IPS DF 4.7 (cell line): ENCODE results near the gene OR10A4.
"Not testable (repeated sequence)": the region's sequence is repeated elsewhere in the genome, so short reads cannot be mapped to it uniquely, and the experiment has no call there.

Experiments used
- DNase-seq: peaks from one replicate; pipeline ENCODE4 v3.0.0-alpha.2; 2013; ENCODE audit warnings: low spot score; ENCODE audit errors: extremely low read depth

Gene OR10A4

GRCh38 chr11:6895010-6895409 lies 18.6 kb downstream of the OR10A4 start:
- DNase-seq, result no peak

- DNase-seq, result no peak
Measured at GRCh38 chr11:6898911-6899310, 22.5 kb downstream of the OR10A4 start.

- DNase-seq, result no peak
Measured at GRCh38 chr11:6900327-6900999, 24.0 kb downstream of the OR10A4 start.

GRCh38 chr11:6904804-6905203 lies 28.4 kb downstream of the OR10A4 start:
- not testable (repeated sequence) for DNase-seq

GRCh38 chr11:6911378-6911777 lies 35.0 kb downstream of the OR10A4 start:
- DNase-seq, result no peak

- no peak for DNase-seq
Measured at GRCh38 chr11:6911948-6912347, 35.5 kb downstream of the OR10A4 start.

- no peak for DNase-seq
Measured at GRCh38 chr11:6919698-6920097, 43.3 kb downstream of the OR10A4 start.

- no peak for DNase-seq
Measured at GRCh38 chr11:6920702-6921101, 44.3 kb downstream of the OR10A4 start, which contains the start of gene OR2D3. TSS of gene OR2D3 (plus strand) at chr11:6921002. CDS start at chr11:6921002, 0 bp downstream.

GRCh38 chr11:6925007-6925577 lies 48.7 kb downstream of the OR10A4 start:
- DNase-seq, result no peak

GRCh38 chr11:6925636-6926207 lies 49.3 kb downstream of the OR10A4 start:
- DNase-seq, result no peak

GRCh38 chr11:6926208-6927029 lies 50.0 kb downstream of the OR10A4 start, which contains the start of gene ZNF215:
TSS of gene ZNF215 (plus strand) at chr11:6926426. CDS start at chr11:6932273, 5,847 bp downstream.
- DNase-seq, result no peak

- DNase-seq, result no peak
Measured at GRCh38 chr11:6927030-6927617, 50.7 kb downstream of the OR10A4 start.
